Hepatocyte (in vitro differentiated cells): Measurements from ENCODE around the gene CCDC191. TPM values are rescaled to one million over a fixed set of nuclear protein-coding genes. Genes with fewer than 3 reads are reported as not detected.

Experiments
- DNase-seq: peaks from one replicate; pipeline ENCODE4 v3.0.0-alpha.2; 2016; ENCODE audit warnings: low spot score
- H2AFZ ChIP-seq: fragments of 200-600 bp; sonication (generic); 2 replicates; pipeline ENCODE4 v1.6.0; 2016; ENCODE audit warnings: antibody characterized with exemption, mild to moderate bottlenecking
- H3K27ac ChIP-seq: fragments of 200-600 bp; sonication (generic); 2 replicates; pipeline ENCODE4 v1.5.1; 2016; ENCODE audit warnings: mild to moderate bottlenecking
- H3K27me3 ChIP-seq: fragments of 200-600 bp; sonication (generic); 2 replicates; pipeline ENCODE4 v1.6.1; 2016
- H3K36me3 ChIP-seq: fragments of 200-600 bp; sonication (generic); replicated peaks from 2 replicates; pipeline ENCODE4 v1.5.1; 2016; ENCODE audit warnings: low read depth; ENCODE audit not compliant: insufficient read depth
- H3K4me1 ChIP-seq: fragments of 200-600 bp; sonication (generic); 2 replicates; pipeline ENCODE4 v1.5.1; 2016; ENCODE audit warnings: mild to moderate bottlenecking, moderate library complexity; ENCODE audit not compliant: insufficient read depth
- H3K4me2 ChIP-seq: fragments of 200-600 bp; sonication (generic); 2 replicates; pipeline ENCODE4 v1.6.0; 2016
- H3K4me3 ChIP-seq: fragments of 200-600 bp; sonication (generic); 2 replicates; pipeline ENCODE4 v1.5.1; 2016; ENCODE audit warnings: mild to moderate bottlenecking
- H3K79me2 ChIP-seq: fragments of 200-600 bp; sonication (generic); 2 replicates; pipeline ENCODE4 v1.6.0; 2017; ENCODE audit warnings: mild to moderate bottlenecking
- H3K9me2 ChIP-seq: fragments of 200-600 bp; sonication (generic); replicated peaks from 2 replicates; pipeline ENCODE4 v1.6.0; 2017; ENCODE audit warnings: mild to moderate bottlenecking; ENCODE audit not compliant: insufficient read depth
- H3K9me3 ChIP-seq: fragments of 200-600 bp; sonication (generic); 2 replicates; pipeline ENCODE4 v1.5.1; 2016; ENCODE audit warnings: low read depth, mild to moderate bottlenecking
- H4K20me1 ChIP-seq: fragments of 200-600 bp; sonication (generic); 2 replicates; pipeline ENCODE4 v1.6.0; 2016; ENCODE audit warnings: mild to moderate bottlenecking; ENCODE audit not compliant: insufficient read depth, poor library complexity, severe bottlenecking
- CTCF ChIP-seq: fragments of 200-600 bp; sonication (generic); IDR thresholded peaks from 2 replicates; pipeline ENCODE4 v1.5.1; 2016; ENCODE audit warnings: antibody characterized with exemption, mild to moderate bottlenecking; ENCODE audit not compliant: poor library complexity
- EZH2 ChIP-seq: fragments of 200-600 bp; sonication (generic); IDR thresholded peaks from 2 replicates; pipeline ENCODE4 v1.6.1; 2016; ENCODE audit warnings: antibody characterized with exemption, mild to moderate bottlenecking, borderline replicate concordance
- EZH2phosphoT487 ChIP-seq: fragments of 200-600 bp; sonication (generic); IDR thresholded peaks from one replicate; pipeline ENCODE4 v1.6.1; 2018; ENCODE audit warnings: antibody characterized with exemption, mild to moderate bottlenecking, low read depth, moderate library complexity; ENCODE audit not compliant: unreplicated experiment, severe bottlenecking
- WGBS: methylation state at CpG from one replicate; pipeline ENCODE4 v1.1.6; 2016; ENCODE audit warnings: low lambda C conversion rate; ENCODE audit errors: missing lambda C conversion rate; 5-methylcytosine and 5-hydroxymethylcytosine counted together
- polyA plus RNA-seq: library from polyadenylated mRNA; unstranded; fragments of >200 nt; fragmentation: Nextera tagmentation; extraction: Ambion mirVana; gene quantifications from 2 replicates; pipeline ENCODE4 v1.2.1, GENCODE V29; 2016
- total RNA-seq: library from RNA; depleted of rRNA; stranded (reverse); fragments of >200 nt; gene quantifications from 2 replicates; pipeline ENCODE4 v1.2.3, GENCODE V29; 2014

The CCDC191 gene
- total and polyA plus RNA-seq, 2 experiments from 2014 or later, result 1.1 to 3.5 TPM

DNA sequence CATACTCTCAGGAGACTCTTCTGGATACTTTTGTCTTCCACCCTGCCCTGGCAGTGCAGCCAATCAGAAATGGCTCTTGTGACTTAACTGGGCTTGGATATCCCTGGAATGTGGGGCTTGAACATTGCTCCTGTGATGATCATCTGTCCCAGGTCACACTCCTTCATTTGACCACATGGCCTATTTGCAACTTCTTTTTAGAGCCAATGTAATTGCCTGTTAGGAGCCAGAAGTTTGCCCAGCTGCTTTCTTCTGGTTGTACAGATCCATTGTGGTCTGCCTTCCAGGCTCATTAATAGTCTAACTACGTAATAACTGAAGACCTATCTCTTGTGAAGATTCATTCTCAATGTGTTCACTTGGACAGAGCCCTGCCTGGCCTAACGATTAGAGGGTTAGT lies 30.0 kb upstream of the CCDC191 start:
- DNase-seq, result no peak
- Histone ChIP-seq H4K20me1 (no peaks in the 10 kb centered on the region), H3K36me3 (peaks cover 5% of the 10 kb centered on the region), H3K4me2 (no peak overlapping the region), H3K27me3 (no peaks in the 10 kb centered on the region), H3K9me3 (no peaks in the 10 kb centered on the region), H3K27ac (no peak overlapping the region), H2AFZ (no peak overlapping the region), H3K79me2 (no peaks in the 10 kb centered on the region), H3K4me1 (no peaks in the 10 kb centered on the region), H3K9me2 (no peaks in the 10 kb centered on the region), H3K4me3 (no peak overlapping the region)
- WGBS, result 95% methylated on average over 2 of the region's 2 CpGs
- TF ChIP-seq CTCF (no peak), EZH2 (no peak), EZH2phosphoT487 (no peak)

DNA sequence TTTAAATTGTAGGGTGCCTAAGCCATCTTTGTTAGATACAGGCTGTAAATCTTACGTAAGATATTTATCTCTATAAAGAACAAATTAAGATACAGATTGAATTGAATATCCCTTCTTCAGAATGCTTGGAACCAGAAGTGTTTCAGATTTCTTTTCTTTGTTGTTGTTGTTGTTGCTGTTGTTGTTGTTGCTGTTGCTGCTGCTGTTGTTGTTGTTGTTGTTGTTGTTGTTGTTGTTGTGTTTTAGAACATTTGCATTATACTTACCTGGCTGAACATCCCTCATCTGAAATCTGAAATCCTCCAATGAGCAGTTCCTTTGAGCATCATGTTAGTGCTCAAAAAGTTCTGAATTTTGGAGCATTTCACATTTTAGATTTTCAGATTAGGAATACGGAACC lies 26.8 kb upstream of the CCDC191 start:
- H4K20me1 ChIP-seq, result no peaks in the 10 kb centered on the region
- DNase-seq, result no peak
- TF ChIP-seq EZH2, result no peak
- no peak for TF ChIP-seq CTCF
- TF ChIP-seq EZH2phosphoT487, result no peak
- 98% methylated on average over 2 of the region's 2 CpGs for WGBS
- no peaks in the 10 kb centered on the region for H3K4me1 ChIP-seq
- H3K4me2 ChIP-seq, result no peak overlapping the region
- no peak overlapping the region for H3K27ac ChIP-seq
- H3K4me3 ChIP-seq, result no peak overlapping the region
- H3K36me3 ChIP-seq, result peaks cover 5% of the 10 kb centered on the region
- H3K9me2 ChIP-seq, result no peaks in the 10 kb centered on the region
- H3K27me3 ChIP-seq, result no peaks in the 10 kb centered on the region
- H3K79me2 ChIP-seq, result no peaks in the 10 kb centered on the region
- no peaks in the 10 kb centered on the region for H3K9me3 ChIP-seq
- no peak overlapping the region for H2AFZ ChIP-seq

GRCh38 chr3:114081037-114081436 lies 24.7 kb upstream of the CCDC191 start:
- no peak overlapping the region for H2AFZ ChIP-seq
- peaks cover 2% of the 10 kb centered on the region for H3K36me3 ChIP-seq
- no peak overlapping the region for H3K4me3 ChIP-seq
- H3K4me1 ChIP-seq, result no peaks in the 10 kb centered on the region
- DNase-seq, result no peak
- no peaks in the 10 kb centered on the region for H3K9me3 ChIP-seq
- no peaks in the 10 kb centered on the region for H3K79me2 ChIP-seq
- H3K4me2 ChIP-seq, result no peak overlapping the region
- H3K27ac ChIP-seq, result no peak overlapping the region
- H4K20me1 ChIP-seq, result no peaks in the 10 kb centered on the region
- TF ChIP-seq EZH2phosphoT487, result no peak
- TF ChIP-seq CTCF, result no peak
- no peak for TF ChIP-seq EZH2
- H3K27me3 ChIP-seq, result no peaks in the 10 kb centered on the region
- H3K9me2 ChIP-seq, result no peaks in the 10 kb centered on the region

DNA sequence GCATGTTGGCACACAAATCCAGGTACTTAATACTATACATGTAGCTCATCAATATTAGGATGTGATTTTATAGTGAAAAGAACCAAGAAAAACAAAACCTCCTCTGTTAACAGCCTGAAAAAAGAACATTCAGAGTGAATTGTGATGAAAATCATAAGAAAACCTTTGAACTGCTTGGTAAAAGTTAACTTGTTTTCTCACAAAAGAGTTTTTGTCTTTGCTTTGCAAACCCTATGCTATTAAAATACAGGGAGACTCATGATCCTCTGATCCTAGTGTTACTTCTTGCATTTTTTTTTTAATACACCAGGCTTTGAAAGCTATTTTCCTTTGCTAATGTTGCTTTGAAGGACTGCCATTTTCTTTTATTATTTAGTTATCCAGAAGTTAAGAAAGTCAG lies 23.9 kb upstream of the CCDC191 start:
- H3K79me2 ChIP-seq, result no peaks in the 10 kb centered on the region
- H3K27me3 ChIP-seq, result no peaks in the 10 kb centered on the region
- no peak overlapping the region for H3K4me2 ChIP-seq
- no peak for TF ChIP-seq EZH2
- no peak for TF ChIP-seq CTCF
- no peak for TF ChIP-seq EZH2phosphoT487
- H3K27ac ChIP-seq, result no peak overlapping the region
- H3K9me2 ChIP-seq, result no peaks in the 10 kb centered on the region
- no peak overlapping the region for H2AFZ ChIP-seq
- H4K20me1 ChIP-seq, result no peaks in the 10 kb centered on the region
- H3K4me3 ChIP-seq, result no peak overlapping the region
- H3K4me1 ChIP-seq, result no peaks in the 10 kb centered on the region
- H3K9me3 ChIP-seq, result no peaks in the 10 kb centered on the region
- no peak for DNase-seq
- H3K36me3 ChIP-seq, result no peaks in the 10 kb centered on the region
